ENCODE results near the gene BRCC3. TPM values are rescaled to one million over a fixed set of nuclear protein-coding genes. Genes with fewer than 3 reads are reported as not detected.

Gene BRCC3
- total and polyA plus RNA-seq, 2 of the 13 experiments (the other 11 are each of a cell fraction or from before 2014, with no cell fraction given): 19.8 to 24.3 TPM

- in situ Hi-C loops (cut with HindIII; ENCODE audit: extremely low pct_ligation_motif_present, low pct_unique_long_range_greater_than_20kb): no loop called here
- WGBS (ENCODE audit: low lambda C conversion rate): 14% methylated on average over 3 of the region's 3 CpGs
- intact Hi-C loops (cut with micrococcal nuclease; ENCODE audit: unreplicated experiment): loop anchor here (5.0 kb wide), 1 partner anchor 44 kb away; the partner anchor contains the start of genes BRCC3, CMC4 and MTCP1
- Histone ChIP-seq H3K4me3 (replicated peaks in 1 of 3; ENCODE audit: insufficient read depth in 1 of 3, low read depth in 2 of 3, low read length in 3 of 3) (peak overlapping the region; percentile 63 to 89 (median 78); a peak in 4 of 6 replicates), H2AFZ (ENCODE audit: low read length) (no peak overlapping the region), H3K27ac (ENCODE audit: extremely low read length, insufficient read depth, low read length) (peak overlapping the region; percentile 97), H3K4me1 (ENCODE audit: insufficient read depth, low read length) (peaks cover 33% of the 10 kb centered on the region; the same call in 1 of the 2 replicates), H3K9ac (ENCODE audit: insufficient read depth, low read depth, low read length) (peak overlapping the region; percentile 89), H3K9me3 (ENCODE audit: low read length) (no peaks in the 10 kb centered on the region), H3K27me3 (ENCODE audit: control insufficient read depth in 1 of 2, insufficient read depth in 2 of 2, low read length in 2 of 2) (no peaks in the 10 kb centered on the region; a peak in 1 of 5 replicates), H3K79me2 (ENCODE audit: insufficient read depth, low read length) (peaks cover 31% of the 10 kb centered on the region), H3K36me3 (replicated peaks in 1 of 2; ENCODE audit: control insufficient read depth in 1 of 2, insufficient read depth in 2 of 2, low read length in 2 of 2) (no peaks in the 10 kb centered on the region), H4K20me1 (ENCODE audit: insufficient read depth, low read length) (no peaks in the 10 kb centered on the region), H3K4me2 (ENCODE audit: low read depth, low read length) (peak overlapping the region; percentile 73)
- DNase-seq (ENCODE audit: low spot score) (no peak), ATAC-seq (no peak), FAIRE-seq (no peak)
- ChIA-PET POLR2A (no interaction called here), CTCF (ENCODE audit: low intra/inter-chr PET ratio, low total read pairs) (no interaction called here)
- TF ChIP-seq ZNF883 (CRISPR knock-in tag; IDR thresholded peaks at IDR 0.05; ENCODE audit: not compliant biosample characterization) (no peak), HNRNPUL1 (IDR thresholded peaks at IDR 0.05; ENCODE audit: low read depth, low read length) (no peak), FOSL2 (CRISPR knock-in tag; IDR thresholded peaks at IDR 0.05) (no peak), CTCF (CRISPR knock-in tag; IDR thresholded peaks at IDR 0.05) (0 out of 2 replicates have a peak, but pooled peaks have one; percentile 17), NCOA2 (CRISPR knock-in tag; IDR thresholded peaks at IDR 0.05) (no peak), NFIB (CRISPR knock-in tag; IDR thresholded peaks at IDR 0.05; ENCODE audit: borderline replicate concordance) (no peak), MAF1 (CRISPR knock-in tag; IDR thresholded peaks at IDR 0.05; ENCODE audit: borderline replicate concordance) (no peak), NFE2L1 (CRISPR knock-in tag; IDR thresholded peaks at IDR 0.05; ENCODE audit: borderline replicate concordance) (no peak), ZFP90 (CRISPR knock-in tag; IDR thresholded peaks at IDR 0.05; ENCODE audit: borderline replicate concordance) (peak; percentile 66; the same call in 1 of the 2 replicates)
- BruUV-seq (replicated peaks): no TSS peak
Observed at GRCh38 chrX:155028129-155028528, 43.2 kb upstream of the BRCC3 start.

Measured in HepG2 (cell line).